GM18907 (cell line): ENCODE results near the gene UCK1.

ENCODE experiments used
- ATAC-seq: cut with Tn5 transposase; IDR thresholded peaks from one replicate; pipeline ENCODE4 v1.9.1; 2021; ENCODE audit warnings: mild to moderate bottlenecking, moderate library complexity; ENCODE audit not compliant: unreplicated experiment

The UCK1 gene

DNA sequence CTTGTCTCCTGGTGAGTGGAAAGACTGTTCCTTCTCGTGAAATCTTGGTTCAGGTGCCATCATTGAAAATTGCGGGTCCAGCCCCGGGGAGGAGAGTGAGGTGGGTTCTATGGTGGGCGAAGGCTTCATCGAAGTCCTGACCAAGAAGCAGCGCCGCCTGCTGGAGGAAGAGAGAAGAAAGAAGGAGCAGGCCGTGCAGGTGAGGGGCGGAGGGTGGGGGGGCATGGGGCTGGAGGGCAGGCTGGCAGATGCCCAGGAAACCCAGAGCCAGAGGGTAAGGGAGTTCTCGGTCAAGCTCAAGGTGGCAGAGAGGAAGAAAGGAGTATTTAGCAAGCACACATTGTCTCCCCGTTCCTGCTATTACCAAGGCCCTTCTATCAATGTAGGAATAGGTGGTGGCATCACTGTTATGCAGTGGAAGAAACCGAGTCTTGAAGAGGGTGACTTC is 52.6 kb downstream of the UCK1 start:
- ATAC-seq, result no peak

DNA sequence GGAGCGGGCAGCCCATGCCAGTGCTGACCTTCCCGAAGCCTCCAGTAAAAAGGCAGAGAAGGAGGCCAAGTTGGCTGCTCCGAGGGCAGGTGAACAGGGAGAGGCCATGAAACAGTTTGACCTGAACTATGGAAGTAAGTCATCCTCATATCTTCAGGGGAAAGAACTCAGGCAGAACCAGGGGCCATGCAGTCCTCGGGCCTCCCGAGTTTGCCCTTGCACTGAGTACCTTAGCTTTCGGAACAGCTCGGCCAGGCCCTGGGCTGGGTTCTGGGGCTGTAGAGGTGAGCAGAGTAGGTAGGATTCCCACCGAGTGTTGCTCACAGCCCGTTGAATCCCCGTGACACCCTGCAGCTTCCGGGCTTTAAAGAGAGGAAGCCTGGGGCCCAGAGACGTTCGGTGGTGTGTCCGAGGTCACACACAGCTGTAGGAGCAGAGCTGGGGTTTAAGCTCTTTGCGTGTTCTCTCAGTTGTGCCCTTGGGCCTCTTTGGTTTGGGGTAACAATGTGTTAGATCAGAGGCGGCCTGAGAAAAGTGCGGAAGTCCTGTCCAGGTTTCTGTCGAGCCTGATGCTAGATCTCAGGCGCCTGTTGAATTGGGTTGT is 53.1 kb downstream of the UCK1 start:
- no peak for ATAC-seq

DNA sequence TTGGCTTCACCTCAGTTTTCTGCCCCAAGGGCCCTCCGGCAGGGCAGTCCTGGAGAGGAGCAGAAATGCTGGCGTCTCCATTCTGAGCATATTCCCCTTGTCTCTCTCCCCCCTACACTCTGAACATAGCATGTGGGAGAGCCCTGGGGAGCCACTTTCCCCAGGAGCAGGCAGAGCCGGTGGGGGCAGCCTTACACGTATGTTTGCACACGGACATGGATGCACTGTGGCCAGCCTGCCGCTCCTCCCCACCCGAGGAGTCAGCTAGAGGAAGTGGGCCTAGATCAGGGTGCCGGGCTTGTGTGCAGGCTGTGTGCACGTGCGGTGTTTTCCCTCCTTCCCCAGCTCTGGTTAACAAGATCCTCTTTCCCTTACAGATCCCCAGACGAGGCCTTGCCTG is 53.7 kb downstream of the UCK1 start:
- no peak for ATAC-seq

DNA sequence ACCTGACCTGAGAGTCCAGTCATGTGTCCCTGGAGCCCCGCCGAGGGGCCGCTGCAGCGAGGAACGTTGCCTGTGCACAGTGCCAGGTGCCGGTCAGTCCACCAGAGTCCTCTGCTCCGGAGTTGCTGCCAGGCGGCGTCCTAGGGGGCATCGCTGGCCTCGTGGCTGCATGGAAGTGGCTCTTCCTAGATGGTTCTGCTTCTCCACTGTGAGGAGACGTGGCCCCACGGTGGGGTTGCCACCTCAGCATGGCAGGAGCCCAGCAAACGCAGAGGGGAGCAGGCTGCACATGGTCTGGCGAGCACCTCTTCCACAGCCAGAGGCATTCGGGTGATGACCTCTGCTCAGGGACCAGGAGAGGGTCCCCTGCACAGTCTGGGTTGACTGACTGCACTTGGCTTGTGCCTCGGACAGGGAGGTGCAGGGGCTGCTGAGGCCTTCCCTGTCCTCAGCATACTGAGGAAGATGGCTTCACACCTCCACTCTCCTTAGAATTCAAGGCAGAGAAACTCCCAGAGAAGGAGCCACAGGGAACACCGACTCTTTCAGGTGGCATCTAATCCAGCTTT is 54.2 kb downstream of the UCK1 start:
- no peak for ATAC-seq

DNA sequence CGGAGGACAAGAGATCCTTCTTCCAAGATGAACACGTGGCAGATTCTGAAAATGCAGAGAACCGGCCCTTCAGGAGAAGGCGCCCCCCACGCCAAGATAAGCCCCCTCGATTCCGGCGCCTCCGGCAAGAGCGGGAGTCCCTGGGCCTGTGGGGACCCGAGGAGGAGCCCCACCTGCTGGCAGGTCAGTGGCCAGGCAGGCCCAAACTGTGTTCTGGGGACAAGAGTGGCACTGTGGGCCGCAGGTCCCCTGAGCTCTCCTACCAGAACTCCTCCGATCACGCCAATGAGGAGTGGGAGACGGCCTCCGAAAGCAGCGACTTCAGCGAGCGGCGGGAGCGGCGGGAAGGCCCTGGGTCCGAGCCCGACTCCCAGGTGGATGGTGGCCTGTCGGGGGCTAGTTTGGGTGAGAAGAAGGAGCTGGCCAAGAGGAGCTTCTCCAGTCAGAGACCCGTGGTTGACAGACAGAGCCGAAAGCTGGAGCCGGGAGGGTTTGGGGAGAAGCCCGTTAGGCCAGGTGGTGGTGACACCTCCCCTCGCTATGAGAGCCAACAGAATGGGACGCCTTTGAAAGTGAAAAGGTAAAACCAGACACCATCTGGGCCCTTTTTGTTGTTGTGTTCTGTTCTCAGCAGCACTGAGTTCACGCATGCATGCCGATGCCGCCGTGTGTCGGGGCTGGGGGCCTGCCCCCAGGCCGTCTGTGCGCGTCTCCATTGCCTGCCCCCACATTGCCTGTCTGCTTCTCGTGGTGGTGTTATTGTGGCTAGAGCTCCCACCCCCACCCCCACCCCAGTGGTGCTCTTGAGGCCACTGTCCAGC is 54.9 kb downstream of the UCK1 start:
- no peak for ATAC-seq

DNA sequence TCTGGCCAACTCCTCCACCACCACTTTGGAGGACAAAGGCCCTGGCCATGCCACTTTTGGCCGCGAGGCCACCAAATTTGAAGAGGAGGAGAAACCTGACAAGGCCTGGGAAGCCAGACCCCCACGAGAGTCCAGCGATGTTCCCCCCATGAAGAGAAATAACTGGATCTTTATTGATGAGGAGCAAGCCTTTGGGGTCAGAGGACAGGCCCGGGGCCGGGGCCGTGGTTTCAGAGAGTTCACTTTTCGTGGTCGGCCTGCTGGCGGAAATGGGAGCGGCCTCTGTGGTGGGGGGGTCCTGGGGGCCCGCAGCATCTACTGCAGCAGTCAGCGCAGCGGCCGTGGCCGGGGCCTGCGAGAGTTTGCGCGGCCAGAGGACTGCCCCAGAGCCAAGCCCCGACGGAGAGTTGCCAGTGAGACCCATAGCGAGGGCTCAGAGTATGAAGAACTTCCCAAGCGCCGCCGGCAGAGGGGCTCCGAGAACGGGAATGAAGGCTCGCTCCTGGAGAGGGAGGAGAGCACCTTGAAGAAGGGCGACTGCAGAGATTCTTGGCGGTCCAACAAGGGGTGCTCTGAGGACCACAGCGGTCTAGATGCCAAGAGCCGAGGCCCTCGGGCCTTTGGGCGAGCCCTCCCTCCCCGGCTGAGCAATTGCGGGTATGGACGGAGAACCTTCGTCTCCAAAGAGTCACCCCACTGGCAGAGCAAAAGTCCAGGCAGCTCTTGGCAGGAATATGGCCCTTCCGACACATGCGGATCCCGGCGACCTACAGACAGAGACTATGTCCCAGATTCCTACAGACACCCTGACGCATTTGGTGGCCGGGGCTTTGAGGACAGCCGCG is 55.7 kb downstream of the UCK1 start:
- no peak for ATAC-seq

DNA sequence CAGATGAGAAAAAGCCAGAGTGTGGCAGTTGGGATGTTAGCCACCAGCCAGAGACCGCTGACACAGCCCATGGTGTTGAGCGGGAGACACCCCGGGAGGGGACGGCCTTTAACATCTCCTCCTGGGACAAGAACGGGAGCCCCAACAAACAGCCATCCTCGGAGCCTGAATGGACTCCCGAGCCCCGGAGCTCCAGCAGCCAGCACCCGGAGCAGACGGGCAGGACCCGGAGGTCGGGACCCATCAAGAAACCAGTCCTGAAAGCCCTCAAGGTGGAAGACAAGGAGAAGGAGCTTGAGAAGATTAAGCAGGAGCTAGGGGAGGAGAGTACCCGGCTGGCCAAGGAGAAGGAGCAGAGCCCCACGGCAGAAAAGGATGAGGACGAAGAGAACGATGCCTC is 56.4 kb downstream of the UCK1 start:
- no peak for ATAC-seq

DNA sequence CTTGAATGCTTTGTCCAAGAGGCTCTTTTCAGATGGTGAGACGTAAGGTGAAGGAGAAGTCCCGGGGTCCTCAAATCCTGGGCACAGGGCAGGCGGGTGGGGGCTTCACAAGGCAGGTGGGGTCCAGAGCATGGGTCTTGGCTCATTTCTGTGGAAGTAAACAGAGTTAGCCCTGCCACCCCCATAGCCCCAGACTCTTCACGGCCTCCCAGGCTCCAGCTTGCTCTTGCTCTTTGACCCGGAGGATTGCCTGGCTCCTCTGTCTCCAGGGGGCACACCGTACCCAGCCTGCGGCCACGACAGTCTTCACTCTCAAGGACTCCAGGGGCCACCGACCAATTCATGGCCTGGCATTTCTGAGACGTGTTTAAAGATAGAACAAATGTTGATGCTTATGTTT is 57.2 kb downstream of the UCK1 start:
- no peak for ATAC-seq
